Neural cell (in vitro differentiated cells): ENCODE measurements around the gene PABPN1L. TPM values are rescaled to one million over a fixed set of nuclear protein-coding genes. Genes with fewer than 3 reads are reported as not detected.

Source experiments
- H2AFZ ChIP-seq: fragments of 200-600, 300-800 bp; sonication (generic), shearing (Covaris generic); 2 replicates; pipeline ENCODE4 v1.6.0; 2014; ENCODE audit warnings: low read depth, mild to moderate bottlenecking, antibody characterized with exemption, low read length, moderate library complexity
- H3F3A ChIP-seq: fragments of 200-600 bp; shearing (Covaris generic); 2 replicates; pipeline ENCODE4 v1.6.1; 2016; ENCODE audit warnings: mild to moderate bottlenecking, moderate library complexity, mixed read lengths, antibody characterized with exemption, low read length; ENCODE audit not compliant: insufficient read depth, poor library complexity, severe bottlenecking
- H3K27ac ChIP-seq: fragments of 200-600, 300-800 bp; sonication (generic), shearing (Covaris generic); 2 replicates; pipeline ENCODE4 v1.5.1; 2014; ENCODE audit warnings: mild to moderate bottlenecking, low read length, moderate library complexity
- H3K27me3 ChIP-seq: fragments of 300-800, 200-600 bp; sonication (generic), shearing (Covaris generic); 2 replicates; pipeline ENCODE4 v1.6.0; 2014; ENCODE audit warnings: mild to moderate bottlenecking, low read depth, low read length, moderate library complexity; ENCODE audit not compliant: insufficient read depth
- H3K36me3 ChIP-seq: fragments of 300-800, 200-600 bp; sonication (generic), shearing (Covaris generic); 2 replicates; pipeline ENCODE4 v1.5.1; 2014; ENCODE audit warnings: mild to moderate bottlenecking, antibody characterized with exemption, low read length, moderate library complexity; ENCODE audit not compliant: insufficient read depth
- H3K4me2 ChIP-seq: fragments of 300-800, 200-600 bp; sonication (generic), shearing (Covaris generic); 2 replicates; pipeline ENCODE4 v1.6.0; 2014; ENCODE audit warnings: mild to moderate bottlenecking, low read length
- H3K4me3 ChIP-seq: fragments of 300-800, 200-600 bp; sonication (generic), shearing (Covaris generic); 2 replicates; pipeline ENCODE4 v1.5.1; 2014; ENCODE audit warnings: mild to moderate bottlenecking, low read length, moderate library complexity
- H3K79me2 ChIP-seq: fragments of 200-600 bp; shearing (Covaris generic); replicated peaks from 2 replicates; pipeline ENCODE4 v1.6.0; 2014; ENCODE audit warnings: mild to moderate bottlenecking, low read length, moderate library complexity; ENCODE audit not compliant: insufficient read depth
- H3K9ac ChIP-seq: fragments of 300-800, 200-600 bp; sonication (generic), shearing (Covaris generic); 2 replicates; pipeline ENCODE4 v1.6.1; 2016; ENCODE audit warnings: mild to moderate bottlenecking, low read length, mixed read lengths
- H3K9me2 ChIP-seq: fragments of 200-600 bp; shearing (Covaris generic); 2 replicates; pipeline ENCODE4 v1.6.1; 2016; ENCODE audit warnings: mild to moderate bottlenecking, low read length, mixed read lengths; ENCODE audit not compliant: insufficient read depth
- H3K9me3 ChIP-seq: fragments of 200-600, 300-800 bp; sonication (generic), shearing (Covaris generic); 2 replicates; pipeline ENCODE4 v1.6.1; 2016; ENCODE audit warnings: mild to moderate bottlenecking, mixed run types, low read length, moderate library complexity, mixed read lengths
- H4K20me1 ChIP-seq: fragments of 200-600 bp; shearing (Covaris generic); 2 replicates; pipeline ENCODE4 v1.6.1; 2016; ENCODE audit warnings: mild to moderate bottlenecking, mixed run types; ENCODE audit not compliant: insufficient read depth
- CTCF ChIP-seq: fragments of 450-650 bp; IDR thresholded peaks from 2 replicates; pipeline ENCODE4 v1.5.1; 2014; ENCODE audit warnings: antibody characterized with exemption, mild to moderate bottlenecking, moderate library complexity; ENCODE audit not compliant: poor library complexity, severe bottlenecking
- EP300 ChIP-seq: fragments of 450-650 bp; conservative IDR thresholded peaks from 2 replicates; pipeline ENCODE4 v1.6.1; 2014; ENCODE audit warnings: antibody characterized with exemption, mild to moderate bottlenecking, moderate library complexity; ENCODE audit not compliant: poor library complexity, severe bottlenecking
- EZH2 ChIP-seq: fragments of 200-600, 300-800 bp; shearing (Covaris generic), sonication (generic); IDR thresholded peaks from 2 replicates; pipeline ENCODE4 v1.6.1; 2014; ENCODE audit warnings: antibody characterized with exemption, low read length, borderline replicate concordance, mild to moderate bottlenecking; ENCODE audit not compliant: insufficient read depth, poor library complexity, severe bottlenecking
- MXI1 ChIP-seq: fragments of 450-650 bp; conservative IDR thresholded peaks from 2 replicates; pipeline ENCODE4 v1.6.1; 2014; ENCODE audit warnings: antibody characterized with exemption, mild to moderate bottlenecking; ENCODE audit not compliant: poor library complexity, severe bottlenecking
- POLR2AphosphoS5 ChIP-seq: IDR thresholded peaks from 2 replicates; pipeline ENCODE4 v1.6.1; 2012
- RAD21 ChIP-seq: fragments of 450-650 bp; conservative IDR thresholded peaks from 2 replicates; pipeline ENCODE4 v1.6.1; 2014; ENCODE audit warnings: antibody characterized with exemption, mild to moderate bottlenecking, moderate library complexity
- REST ChIP-seq: IDR thresholded peaks from 2 replicates; pipeline ENCODE4 v1.6.1; 2012; ENCODE audit warnings: borderline replicate concordance
- SMC3 ChIP-seq: fragments of 450-650 bp; conservative IDR thresholded peaks from 2 replicates; pipeline ENCODE4 v1.6.1; 2014; ENCODE audit warnings: antibody characterized with exemption, mild to moderate bottlenecking, moderate library complexity; ENCODE audit not compliant: poor library complexity
- TAF1 ChIP-seq: IDR thresholded peaks from 2 replicates; pipeline ENCODE4 v1.6.1; 2012; ENCODE audit warnings: low read depth
- polyA plus RNA-seq: library from polyadenylated mRNA; depleted of rRNA; stranded (reverse); fragments of >200 nt; gene quantifications from 2 replicates; pipeline ENCODE4 v1.2.3, GENCODE V29; 2014

The PABPN1L gene
- polyA plus RNA-seq, 1 donor from 2014 or later = 0.20 TPM

GRCh38 chr16:88826070-88826840 is 40.2 kb downstream of the PABPN1L start:
- Histone ChIP-seq H3K9me2 (no peaks in the 10 kb centered on the region), H3K9me3 (no peaks in the 10 kb centered on the region), H3K4me2 (no peak overlapping the region), H3F3A (no peaks in the 10 kb centered on the region), H3K4me3 (no peak overlapping the region), H3K27me3 (no peaks in the 10 kb centered on the region), H3K27ac (no peak overlapping the region), H3K9ac (no peak overlapping the region), H3K36me3 (no peaks in the 10 kb centered on the region), H2AFZ (no peak overlapping the region), H4K20me1 (no peaks in the 10 kb centered on the region), H3K79me2 (no peaks in the 10 kb centered on the region)
- TF ChIP-seq REST (no peak), TAF1 (no peak), POLR2AphosphoS5 (no peak), EP300 (no peak), EZH2 (no peak), RAD21 (no peak), MXI1 (no peak), SMC3 (no peak)

GRCh38 chr16:88825146-88825545 is 41.3 kb downstream of the PABPN1L start:
- Histone ChIP-seq H3K9me3 (no peaks in the 10 kb centered on the region), H3K9me2 (no peaks in the 10 kb centered on the region), H2AFZ (no peak overlapping the region), H3K79me2 (no peaks in the 10 kb centered on the region), H3K36me3 (no peaks in the 10 kb centered on the region), H3K4me3 (no peak overlapping the region), H3K27me3 (no peaks in the 10 kb centered on the region), H3F3A (no peaks in the 10 kb centered on the region), H3K27ac (no peak overlapping the region), H4K20me1 (no peaks in the 10 kb centered on the region), H3K4me2 (no peak overlapping the region), H3K9ac (no peak overlapping the region)
- TF ChIP-seq TAF1 (no peak), REST (no peak), EP300 (no peak), RAD21 (no peak), SMC3 (no peak), POLR2AphosphoS5 (no peak), MXI1 (no peak), EZH2 (no peak), CTCF (no peak)
